OCI-LY3 (cell line): ENCODE data around the gene KRTAP1-5.

Experiments
- H2AFZ ChIP-seq: fragments of 200-600, 300-600 bp; shearing (Covaris generic); 2 replicates; pipeline ENCODE4 v1.6.0; 2014; ENCODE audit warnings: antibody characterized with exemption, low read depth, low read length
- H3K27ac ChIP-seq: fragments of 200-600, 300-600 bp; sonication (generic); 2 replicates; pipeline ENCODE4 v1.5.1; 2014; ENCODE audit warnings: mild to moderate bottlenecking, low read length, moderate library complexity, mixed read lengths
- H3K27me3 ChIP-seq: fragments of 200-600, 300-600 bp; sonication (generic); 2 replicates; pipeline ENCODE4 v1.6.1; 2014; ENCODE audit warnings: low read depth, low read length, mixed read lengths
- H3K36me3 ChIP-seq: fragments of 200-600, 300-600 bp; sonication (generic); replicated peaks from 2 replicates; pipeline ENCODE3; 2014; ENCODE audit warnings: low read depth, low read length, mixed read lengths
- H3K4me1 ChIP-seq: fragments of 300-600, 200-600 bp; sonication (generic); 2 replicates; pipeline ENCODE4 v1.6.1; 2014; ENCODE audit warnings: low read length, mixed read lengths
- H3K4me2 ChIP-seq: fragments of 200-600, 300-600 bp; sonication (generic); 2 replicates; pipeline ENCODE4 v1.6.1; 2014; ENCODE audit warnings: low read length, mixed read lengths
- H3K4me3 ChIP-seq: fragments of 300-600, 200-600 bp; sonication (generic); 2 replicates; pipeline ENCODE4 v1.5.1; 2014; ENCODE audit warnings: antibody characterized with exemption, mild to moderate bottlenecking, low read length, moderate library complexity
- H3K79me2 ChIP-seq: fragments of 300-600, 200-600 bp; shearing (Covaris generic); 2 replicates; pipeline ENCODE4 v1.6.1; 2014; ENCODE audit warnings: mild to moderate bottlenecking, low read length, mixed read lengths
- H3K9ac ChIP-seq: fragments of 300-600, 200-600 bp; shearing (Covaris generic); 2 replicates; pipeline ENCODE4 v1.6.0; 2014; ENCODE audit warnings: mild to moderate bottlenecking, low read length, moderate library complexity
- H3K9me3 ChIP-seq: fragments of 200-600, 300-600 bp; shearing (Covaris generic); 2 replicates; pipeline ENCODE4 v1.6.1; 2014; ENCODE audit warnings: low read length, mixed read lengths; ENCODE audit not compliant: insufficient read depth
- H4K20me1 ChIP-seq: fragments of 200-600, 300-600 bp; sonication (generic); 2 replicates; pipeline ENCODE4 v1.6.1; 2016; ENCODE audit warnings: low read length, mixed read lengths; ENCODE audit not compliant: insufficient read depth
- EZH2phosphoT487 ChIP-seq: fragments of 200-600 bp; shearing (Covaris generic); IDR thresholded peaks from 2 replicates; pipeline ENCODE4 v1.6.1; 2018; ENCODE audit warnings: antibody characterized with exemption, mixed run types, low read depth
- TF ChIP-seq, protein P1 (sequence below): fragments of 200-600, 300-600 bp; sonication (generic); IDR thresholded peaks from 2 replicates; pipeline ENCODE4 v1.5.1; 2014; ENCODE audit warnings: antibody characterized with exemption, low read length, low read depth

Gene KRTAP1-5

DNA sequence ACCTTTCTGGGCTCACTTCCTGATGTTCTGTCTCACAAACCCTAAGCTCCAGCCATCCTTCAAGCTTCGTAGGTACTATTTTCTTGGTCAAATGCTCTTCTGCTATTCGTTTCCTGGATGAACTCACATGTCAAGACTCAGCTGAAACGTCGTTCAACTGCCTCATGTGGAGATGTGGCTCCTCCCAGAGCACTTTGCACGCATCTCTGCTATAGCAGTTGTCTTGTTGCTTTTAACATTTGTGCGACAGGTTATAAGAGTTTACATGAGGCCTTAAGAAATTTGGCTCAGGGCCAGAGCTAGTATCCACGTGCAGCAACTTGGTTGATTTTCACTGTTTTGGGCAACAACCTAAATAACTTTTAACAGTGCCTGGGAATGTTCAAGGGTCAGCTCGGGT, 40.1 kb downstream of the KRTAP1-5 start:
- Histone ChIP-seq H3K9me3 (no peaks in the 10 kb centered on the region), H2AFZ (no peak overlapping the region)
- TF ChIP-seq, protein P1, sequence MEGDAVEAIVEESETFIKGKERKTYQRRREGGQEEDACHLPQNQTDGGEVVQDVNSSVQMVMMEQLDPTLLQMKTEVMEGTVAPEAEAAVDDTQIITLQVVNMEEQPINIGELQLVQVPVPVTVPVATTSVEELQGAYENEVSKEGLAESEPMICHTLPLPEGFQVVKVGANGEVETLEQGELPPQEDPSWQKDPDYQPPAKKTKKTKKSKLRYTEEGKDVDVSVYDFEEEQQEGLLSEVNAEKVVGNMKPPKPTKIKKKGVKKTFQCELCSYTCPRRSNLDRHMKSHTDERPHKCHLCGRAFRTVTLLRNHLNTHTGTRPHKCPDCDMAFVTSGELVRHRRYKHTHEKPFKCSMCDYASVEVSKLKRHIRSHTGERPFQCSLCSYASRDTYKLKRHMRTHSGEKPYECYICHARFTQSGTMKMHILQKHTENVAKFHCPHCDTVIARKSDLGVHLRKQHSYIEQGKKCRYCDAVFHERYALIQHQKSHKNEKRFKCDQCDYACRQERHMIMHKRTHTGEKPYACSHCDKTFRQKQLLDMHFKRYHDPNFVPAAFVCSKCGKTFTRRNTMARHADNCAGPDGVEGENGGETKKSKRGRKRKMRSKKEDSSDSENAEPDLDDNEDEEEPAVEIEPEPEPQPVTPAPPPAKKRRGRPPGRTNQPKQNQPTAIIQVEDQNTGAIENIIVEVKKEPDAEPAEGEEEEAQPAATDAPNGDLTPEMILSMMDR: no peak
- no peak for TF ChIP-seq EZH2phosphoT487

DNA sequence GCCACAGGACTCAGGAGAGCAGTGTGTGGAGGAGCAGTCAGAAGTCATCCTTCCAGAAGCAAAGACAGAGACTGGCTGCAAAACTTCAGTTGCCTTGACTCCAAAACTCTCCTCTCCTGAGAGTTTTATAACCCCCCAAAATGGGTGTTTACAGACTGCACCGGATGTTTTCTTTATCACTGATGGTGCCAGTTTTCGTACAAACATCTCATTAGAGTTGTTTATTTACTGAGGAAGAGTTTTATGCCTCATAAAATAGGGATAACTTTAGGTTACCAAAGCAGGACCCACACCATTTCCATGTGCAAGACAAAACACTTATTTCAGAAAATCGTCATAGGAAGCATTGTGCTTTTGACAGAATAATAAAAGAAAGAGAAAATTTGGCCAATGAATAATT, 42.8 kb downstream of the KRTAP1-5 start, which contains the start of gene KRT40:
Gene KRT40 (minus strand): TSS at position 101 of the 400 bp plus-strand sequence. CDS start 53 bp downstream, at position 48.
- Histone ChIP-seq H3K4me2 (no peak within 1 kb of the TSS), H3K4me3 (no peak within 1 kb of the TSS), H2AFZ (no peak within 1 kb of the TSS), H3K27me3 (peaks cover 20% of the 10 kb centered on the region), H3K9ac (no peak within 1 kb of the TSS), H3K27ac (no peak within 1 kb of the TSS), H3K36me3 (no peaks in the 10 kb centered on the region), H3K4me1 (no peaks in the 10 kb centered on the region), H3K79me2 (no peaks in the 10 kb centered on the region), H4K20me1 (no peaks in the 10 kb centered on the region), H3K9me3 (no peaks in the 10 kb centered on the region)
- TF ChIP-seq, protein P1: no peak
- no peak for TF ChIP-seq EZH2phosphoT487

More for the DNA sequence above, 40.1 kb downstream of the KRTAP1-5 start:
- H4K20me1 ChIP-seq: no peaks in the 10 kb centered on the region
- no peaks in the 10 kb centered on the region for H3K36me3 ChIP-seq
- H3K4me1 ChIP-seq: no peaks in the 10 kb centered on the region
- H3K79me2 ChIP-seq: no peaks in the 10 kb centered on the region
- H3K9ac ChIP-seq: no peak overlapping the region
- no peak overlapping the region for H3K27ac ChIP-seq
- H3K4me2 ChIP-seq: no peak overlapping the region
- H3K4me3 ChIP-seq: no peak overlapping the region
- peaks cover 20% of the 10 kb centered on the region for H3K27me3 ChIP-seq

DNA sequence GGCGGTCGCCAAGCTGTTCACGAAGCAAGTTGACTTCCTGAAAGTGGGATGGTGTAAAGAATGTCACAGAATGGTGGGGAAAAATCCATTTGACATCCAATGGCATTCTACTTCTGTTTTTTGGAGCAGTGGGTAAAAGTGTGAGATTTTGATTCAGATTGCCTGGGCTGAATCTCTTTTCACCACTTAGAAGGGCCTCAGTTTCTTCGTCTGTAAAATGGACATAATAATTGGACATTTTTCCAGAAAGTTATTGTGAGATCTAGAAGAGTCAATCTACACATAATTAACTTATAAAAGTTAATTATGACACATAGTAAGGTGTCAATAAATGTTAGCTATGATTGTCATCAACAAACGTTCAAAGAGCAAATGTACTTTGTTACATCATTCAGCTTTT, 45.9 kb downstream of the KRTAP1-5 start:
- no peak overlapping the region for H2AFZ ChIP-seq

DNA sequence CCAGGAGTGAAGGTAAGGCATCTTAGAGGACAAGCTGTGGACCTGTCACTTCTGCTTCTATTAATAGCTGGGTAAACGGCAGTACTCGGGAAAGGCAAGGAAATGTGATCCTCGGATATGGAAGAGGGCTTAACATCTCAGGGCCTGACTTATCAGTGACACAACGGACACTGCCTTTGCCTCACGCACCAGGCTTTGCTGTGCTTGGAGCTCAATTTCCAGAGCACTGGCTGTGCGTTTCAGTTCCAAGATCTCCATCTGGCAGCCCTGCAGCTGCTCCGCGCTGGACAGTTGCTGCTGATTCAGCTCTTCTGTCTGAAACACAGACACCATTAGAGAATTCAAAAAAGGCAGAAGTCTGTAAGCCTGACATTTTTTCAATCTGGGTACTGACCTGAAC, 46.4 kb downstream of the KRTAP1-5 start:
- H3K4me1 ChIP-seq: no peaks in the 10 kb centered on the region
- H3K27me3 ChIP-seq: peaks cover 18% of the 10 kb centered on the region
- H3K79me2 ChIP-seq: no peaks in the 10 kb centered on the region
- no peak for TF ChIP-seq EZH2phosphoT487
- H4K20me1 ChIP-seq: no peaks in the 10 kb centered on the region
- H3K27ac ChIP-seq: no peak overlapping the region
- no peaks in the 10 kb centered on the region for H3K9me3 ChIP-seq
- no peak overlapping the region for H2AFZ ChIP-seq
- H3K4me3 ChIP-seq: no peak overlapping the region
- H3K4me2 ChIP-seq: no peak overlapping the region
- H3K9ac ChIP-seq: no peak overlapping the region
- H3K36me3 ChIP-seq: no peaks in the 10 kb centered on the region

More for the DNA sequence above, 45.9 kb downstream of the KRTAP1-5 start:
- TF ChIP-seq, protein P1: no peak
- TF ChIP-seq EZH2phosphoT487: no peak
- no peaks in the 10 kb centered on the region for H4K20me1 ChIP-seq
- H3K4me1 ChIP-seq: no peaks in the 10 kb centered on the region
- H3K4me3 ChIP-seq: no peak overlapping the region
- no peaks in the 10 kb centered on the region for H3K9me3 ChIP-seq
- no peak overlapping the region for H3K27ac ChIP-seq
- H3K9ac ChIP-seq: no peak overlapping the region
- H3K27me3 ChIP-seq: peaks cover 23% of the 10 kb centered on the region
- H3K36me3 ChIP-seq: no peaks in the 10 kb centered on the region
- H3K79me2 ChIP-seq: no peaks in the 10 kb centered on the region
- H3K4me2 ChIP-seq: no peak overlapping the region

DNA sequence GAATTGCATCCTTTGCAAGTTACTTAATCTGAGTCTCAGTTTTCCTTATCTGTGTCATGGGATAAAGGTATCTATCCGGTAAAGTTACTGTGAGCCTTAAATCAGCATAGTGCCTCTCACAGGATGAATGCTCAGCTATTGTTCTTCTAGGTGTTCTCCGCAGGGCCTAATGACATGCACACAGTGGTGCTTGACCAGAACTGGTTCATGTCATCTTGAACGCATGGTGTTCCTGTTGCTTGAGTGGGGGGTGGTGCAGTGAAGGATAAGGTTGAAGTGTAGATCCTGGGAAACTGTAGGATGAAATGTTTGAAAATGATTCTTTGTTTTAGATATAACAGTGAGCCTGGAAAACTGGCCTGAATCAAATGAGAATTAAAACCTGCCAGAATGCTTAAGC, 46.9 kb downstream of the KRTAP1-5 start:
- Histone ChIP-seq H3K27ac (no peak overlapping the region), H3K4me2 (no peak overlapping the region), H3K79me2 (no peaks in the 10 kb centered on the region), H3K9me3 (no peaks in the 10 kb centered on the region), H3K36me3 (no peaks in the 10 kb centered on the region), H2AFZ (no peak overlapping the region), H3K27me3 (peaks cover 18% of the 10 kb centered on the region; the same call in 1 of the 2 replicates), H3K9ac (no peak overlapping the region), H3K4me1 (no peaks in the 10 kb centered on the region), H4K20me1 (no peaks in the 10 kb centered on the region), H3K4me3 (no peak overlapping the region)
- TF ChIP-seq, protein P1: no peak
- TF ChIP-seq EZH2phosphoT487: no peak
